H1 (cell line): ENCODE data around the gene TPD52L1. TPM values are rescaled to one million over a fixed set of nuclear protein-coding genes. Genes with fewer than 3 reads are reported as not detected.

ENCODE experiments used
- CTCF ChIA-PET: fragments of 300-600 bp; sonication (Branson Sonifier 250); formaldehyde crosslinking; loops from one replicate; lab custom pipeline; 2021; ENCODE audit not compliant: partially characterized antibody; lab: Charles Lee
- POLR2A ChIA-PET: fragments of 300-600 bp; sonication (Branson Sonifier 250); formaldehyde crosslinking; loops from one replicate; lab custom pipeline; 2021; ENCODE audit warnings: inconsistent platforms; ENCODE audit not compliant: partially characterized antibody; lab: Charles Lee
- DNase-seq, 2 experiments: peaks; one replicate each; pipeline versions ENCODE4 v3.0.0 to v3.0.0-alpha.2; 2010 to 2022; ENCODE audit warnings: low spot score in 2 of 2, low read depth in 1 of 2, mixed read lengths in 1 of 2
- FAIRE-seq: peaks from 2 replicates; lab custom pipeline; 2011; peaks lifted over from hg19 to GRCh38; lab: Jason Lieb, UNC
- H2AFZ ChIP-seq: 2 replicates; pipeline ENCODE4 v1.8.1; 2012; ENCODE audit warnings: low read length, inconsistent platforms
- H2AK5ac ChIP-seq: 2 replicates; pipeline ENCODE4 v1.6.1; 2013; ENCODE audit warnings: low read depth, low read length
- H2BK120ac ChIP-seq: replicated peaks from 2 replicates; pipeline ENCODE3; 2013; ENCODE audit warnings: low read depth, low read length, inconsistent platforms
- H2BK12ac ChIP-seq: 2 replicates; pipeline ENCODE4 v1.6.1; 2013; ENCODE audit warnings: low read depth, low read length
- H2BK15ac ChIP-seq: 2 replicates; pipeline ENCODE4 v1.6.1; 2013; ENCODE audit warnings: low read length
- H2BK20ac ChIP-seq: 2 replicates; pipeline ENCODE4 v1.6.1; 2013; ENCODE audit warnings: low read length
- H2BK5ac ChIP-seq: 2 replicates; pipeline ENCODE4 v1.6.1; 2013; ENCODE audit warnings: low read depth, low read length
- H3K14ac ChIP-seq: 2 replicates; pipeline ENCODE4 v1.6.1; 2013; ENCODE audit warnings: inconsistent platforms; ENCODE audit not compliant: insufficient read length
- H3K18ac ChIP-seq: 2 replicates; pipeline ENCODE4 v1.6.1; 2013; ENCODE audit warnings: low read length; ENCODE audit errors: extremely low read depth
- H3K23ac ChIP-seq: 2 replicates; pipeline ENCODE4 v1.6.1; 2013; ENCODE audit warnings: inconsistent platforms; ENCODE audit not compliant: insufficient read length
- H3K23me2 ChIP-seq: 2 replicates; pipeline ENCODE4 v1.6.1; 2013; ENCODE audit warnings: low read depth, low read length
- H3K27ac ChIP-seq: 2 replicates; pipeline ENCODE4 v1.6.1; 2011; ENCODE audit warnings: low read depth, low read length, inconsistent platforms
- H3K27me3 ChIP-seq, 4 experiments: replicated peaks in 1 of 4; 1 replicate in 1 of 4; 2 replicates in 3 of 4; pipeline versions ENCODE4 v1.6.1 to v1.8.1; 2011 to 2013; ENCODE audit warnings: low read length in 3 of 4, mild to moderate bottlenecking in 3 of 4, inconsistent platforms in 2 of 4, mixed read lengths in 2 of 4, moderate library complexity in 1 of 4; ENCODE audit not compliant: control insufficient read depth in 3 of 4, insufficient read depth in 3 of 4; ENCODE audit errors: extremely low read depth in 1 of 4
- H3K36me3 ChIP-seq, 4 experiments: 2 replicates each; pipeline versions ENCODE4 v1.6.1 to v1.8.1; 2011 to 2013; ENCODE audit warnings: mild to moderate bottlenecking in 4 of 4, low read length in 3 of 4, moderate library complexity in 2 of 4, control low read depth in 1 of 4, inconsistent platforms in 1 of 4; ENCODE audit not compliant: insufficient read depth in 4 of 4, control insufficient read depth in 2 of 4
- H3K4ac ChIP-seq: replicated peaks from 2 replicates; pipeline ENCODE3; 2013; ENCODE audit warnings: low read length, low read depth, mixed read lengths, inconsistent platforms; ENCODE audit not compliant: insufficient read length
- H3K4me1 ChIP-seq, 4 experiments: replicated peaks in 1 of 4; 1 replicate in 1 of 4; 2 replicates in 3 of 4; pipeline versions ENCODE4 v1.6.1 to v1.8.1; 2011 to 2013; ENCODE audit warnings: low read length in 3 of 4, inconsistent platforms in 2 of 4, mixed read lengths in 1 of 4; ENCODE audit not compliant: insufficient read depth in 4 of 4, control insufficient read depth in 3 of 4
- H3K4me2 ChIP-seq, 2 experiments: 2 replicates each; pipeline versions ENCODE4 v1.6.1 to v1.8.1; 2011 to 2013; ENCODE audit warnings: low read depth in 2 of 2, low read length in 2 of 2, control low read depth in 1 of 2, inconsistent platforms in 1 of 2, mild to moderate bottlenecking in 1 of 2; ENCODE audit not compliant: insufficient read depth in 1 of 2
- H3K4me3 ChIP-seq, 4 experiments: fragments of 200-600, 300-600 bp in 1 of 4; sonication (generic), shearing (Covaris generic), sonication (Bioruptor Twin) in 1 of 4; 2 replicates each; pipeline versions ENCODE4 v1.5.1 to v1.8.1; 2011 to 2016; ENCODE audit warnings: low read length in 4 of 4, low read depth in 3 of 4, control low read depth in 2 of 4, inconsistent platforms in 2 of 4, mild to moderate bottlenecking in 2 of 4, mixed read lengths in 1 of 4, moderate library complexity in 1 of 4; ENCODE audit not compliant: insufficient read depth in 2 of 4; ENCODE audit errors: extremely low read depth in 1 of 4
- H3K56ac ChIP-seq: replicated peaks from 2 replicates; pipeline ENCODE3; 2013; ENCODE audit warnings: low read depth, mild to moderate bottlenecking, mixed read lengths, low read length, inconsistent platforms; ENCODE audit not compliant: insufficient read length
- H3K79me1 ChIP-seq: 2 replicates; pipeline ENCODE4 v1.6.1; 2013; ENCODE audit warnings: low read depth, low read length, control low read depth
- H3K79me2 ChIP-seq, 2 experiments: 2 replicates each; pipeline versions ENCODE4 v1.6.1 to v1.8.1; 2012 to 2013; ENCODE audit warnings: low read length in 2 of 2, mild to moderate bottlenecking in 2 of 2, inconsistent platforms in 1 of 2; ENCODE audit not compliant: insufficient read depth in 2 of 2, control insufficient read depth in 1 of 2
- H3K9ac ChIP-seq, 4 experiments: replicated peaks in 1 of 4; 1 replicate in 1 of 4; 2 replicates in 3 of 4; pipeline versions ENCODE4 v1.6.1 to v1.8.1; 2011 to 2013; ENCODE audit warnings: low read depth in 3 of 4, low read length in 3 of 4, control low read depth in 2 of 4, mild to moderate bottlenecking in 2 of 4, moderate library complexity in 2 of 4, inconsistent platforms in 1 of 4; ENCODE audit errors: extremely low read depth in 1 of 4
- H3K9me3 ChIP-seq, 2 experiments: 2 replicates each; pipeline versions ENCODE4 v1.6.1 to v1.8.1; 2012 to 2013; ENCODE audit warnings: mild to moderate bottlenecking in 2 of 2, moderate library complexity in 2 of 2, control low read depth in 1 of 2, inconsistent platforms in 1 of 2, low read depth in 1 of 2, low read length in 1 of 2, mixed read lengths in 1 of 2; ENCODE audit not compliant: insufficient read depth in 2 of 2
- H4K20me1 ChIP-seq, 2 experiments: replicated peaks in 1 of 2; 2 replicates each; pipeline versions ENCODE3 to v1.8.1; 2011 to 2013; ENCODE audit warnings: inconsistent platforms in 2 of 2, low read length in 2 of 2, mild to moderate bottlenecking in 1 of 2; ENCODE audit not compliant: insufficient read depth in 2 of 2, control insufficient read depth in 1 of 2
- H4K5ac ChIP-seq: 2 replicates; pipeline ENCODE4 v1.6.1; 2013; ENCODE audit warnings: low read length, low read depth, mixed read lengths, inconsistent platforms; ENCODE audit not compliant: insufficient read length
- H4K8ac ChIP-seq: 2 replicates; pipeline ENCODE4 v1.8.0; 2013; ENCODE audit warnings: mild to moderate bottlenecking, moderate library complexity, low read length, inconsistent platforms; ENCODE audit not compliant: insufficient read depth; ENCODE audit errors: extremely low read depth
- H4K91ac ChIP-seq: replicated peaks from 2 replicates; pipeline ENCODE3; 2013; ENCODE audit warnings: low read length, mixed read lengths, inconsistent platforms; ENCODE audit not compliant: insufficient read length
- BRCA1 ChIP-seq: IDR thresholded peaks from 2 replicates; pipeline ENCODE4 v1.6.1; 2012; ENCODE audit warnings: low read depth, low read length, improper control_type of control experiment
- RNF2 ChIP-seq: fragments of 200-900, 300-1000 bp; sonication (generic); IDR thresholded peaks from 2 replicates; pipeline ENCODE4 v1.7.1; 2016; ENCODE audit warnings: borderline replicate concordance, low read depth, mild to moderate bottlenecking, antibody characterized with exemption, low read length; ENCODE audit not compliant: poor library complexity, severe bottlenecking; ENCODE audit errors: missing control alignments
- SIRT6 ChIP-seq: IDR thresholded peaks from one replicate; pipeline ENCODE4 v1.7.1; 2012; ENCODE audit warnings: low read length, inconsistent platforms
- WGBS, 2 experiments: shearing (Covaris generic) in 1 of 2; methylation state at CpG; one replicate each; pipeline versions ENCODE4 v1.1.6 to v1.1.7; 2013 to 2015; ENCODE audit warnings: low lambda C conversion rate in 2 of 2, mixed read lengths in 2 of 2, inconsistent platforms in 1 of 2, low coverage in 1 of 2, missing lambda C conversion rate in 1 of 2; ENCODE audit not compliant: insufficient replicate concordance in 2 of 2, insufficient coverage in 1 of 2, insufficient read length in 1 of 2; ENCODE audit errors: extremely low coverage in 1 of 2, missing lambda C conversion rate in 1 of 2; 5-methylcytosine and 5-hydroxymethylcytosine counted together
- polyA plus RNA-seq, 7 experiments: library from polyadenylated mRNA; depleted of rRNA in 3 of 7; stranded (reverse) in 5 of 7; unstranded in 2 of 7; fragments of >200 nt in 5 of 7; fragments of 200-250 nt in 2 of 7; gene quantifications; 1 replicate in 5 of 7; 2 replicates in 1 of 7; 4 replicates in 1 of 7; pipeline versions ENCODE4 v1.2.1 to v1.2.3, GENCODE V29; 2011 to 2013; ENCODE audit warnings: missing spikeins in 2 of 7, mixed read lengths in 2 of 7
- total RNA-seq: library from RNA; stranded (reverse); fragmentation: NEBNext Ultra II Directional; extraction: Animal tissue kit (Norgen Biotek cat#: 25700); gene quantifications from 2 replicates; pipeline ENCODE4 v1.2.1, GENCODE V29; 2021

TPD52L1 gene
- total and polyA plus RNA-seq, 2 of the 8 experiments (the other 6 are each of a cell fraction or from before 2014, with no cell fraction given), result 7.4 to 14.2 TPM

GRCh38 chr6:125228981-125229479 lies 75.5 kb downstream of the TPD52L1 start:
- Histone ChIP-seq H4K5ac (no peak overlapping the region), H2BK20ac (no peak overlapping the region), H3K4me2 (no peak overlapping the region), H3K14ac (no peak overlapping the region), H3K79me2 (no peaks in the 10 kb centered on the region), H3K18ac (no peak overlapping the region), H3K56ac (no peak overlapping the region), H3K79me1 (no peaks in the 10 kb centered on the region)
- no peak for DNase-seq
- TF ChIP-seq BRCA1, result no peak
- TF ChIP-seq RNF2, result no peak
- TF ChIP-seq SIRT6, result no peak
- TF ChIP-seq, all 59 proteins: peak for 0
- FAIRE-seq, result no peak
- Histone ChIP-seq H2BK15ac (no peak overlapping the region), H3K23ac (no peak overlapping the region), H2BK5ac (no peak overlapping the region), H2BK12ac (no peak overlapping the region), H3K23me2 (no peaks in the 10 kb centered on the region), H4K20me1 (no peaks in the 10 kb centered on the region), H3K27ac (no peak overlapping the region), H3K27me3 (no peaks in the 10 kb centered on the region), H3K4me1 (peaks cover 0 to 5% (median 0%) of the 10 kb centered on the region in 4 experiments; a peak in 1 of 7 replicates), H4K91ac (no peak overlapping the region), H3K9ac (no peak overlapping the region), H3K9me3 (no peaks in the 10 kb centered on the region), H4K8ac (no peak overlapping the region), H3K36me3 (no peaks in the 10 kb centered on the region), H3K4me3 (no peak overlapping the region), H2AFZ (no peak overlapping the region), H2AK5ac (no peak overlapping the region), H2BK120ac (no peak overlapping the region), H3K4ac (no peak overlapping the region)
- WGBS, 2 experiments, result 80% methylated on average over 6 of the region's 6 CpGs; no CpG with 5 or more reads in 1 of the 2 experiments
- ChIA-PET POLR2A (no interaction called here), CTCF (interaction anchor here (1.3 kb wide), 1 partner anchor 359 kb away, joined by 3 read pairs; no protein-coding TSS in a partner anchor)
